PC-9 (cell line): Measurements from ENCODE around the gene KRTAP10-5. TPM values are rescaled to one million over a fixed set of nuclear protein-coding genes. Genes with fewer than 3 reads are reported as not detected.

Experiments used
- BruUV-seq: library from RNA; stranded (reverse); fragments of 400-500 nt; replicated peaks from 2 replicates; lab custom pipeline; 2021; lab: Mats Ljungman, UMichigan
- CTCF ChIA-PET: fragments of 300-600 bp; sonication (Branson Sonifier 250); formaldehyde crosslinking; loops from one replicate; lab custom pipeline; 2022; ENCODE audit warnings: antibody characterized with exemption; lab: Charles Lee
- POLR2A ChIA-PET: fragments of 300-600 bp; sonication (Branson Sonifier 250); formaldehyde crosslinking; loops from one replicate; lab custom pipeline; 2022; ENCODE audit warnings: antibody characterized with exemption; ENCODE audit not compliant: unreplicated experiment; lab: Charles Lee
- DNase-seq, 2 experiments: peaks; one replicate each; pipeline versions ENCODE4 v3.0.0 to v3.0.0-alpha.2; 2015 to 2022; ENCODE audit warnings: mixed read lengths in 1 of 2
- H2AFZ ChIP-seq: fragments of 200-600 bp; sonication (generic); 2 replicates; pipeline ENCODE4 v1.8.1; 2017; ENCODE audit warnings: antibody characterized with exemption
- H3F3A ChIP-seq: fragments of 200-600 bp; sonication (generic); 2 replicates; pipeline ENCODE4 v1.8.1; 2017; ENCODE audit warnings: antibody characterized with exemption, mild to moderate bottlenecking, low read depth; ENCODE audit not compliant: insufficient read depth
- H3K27ac ChIP-seq: fragments of 200-600 bp; sonication (generic); 2 replicates; pipeline ENCODE4 v1.6.1; 2016; ENCODE audit warnings: mixed run types
- H3K27me3 ChIP-seq: fragments of 200-600 bp; sonication (generic); 2 replicates; pipeline ENCODE4 v1.6.1; 2016; ENCODE audit warnings: low read depth, mixed run types; ENCODE audit not compliant: insufficient read depth
- H3K36me3 ChIP-seq: fragments of 200-600 bp; sonication (generic); 2 replicates; pipeline ENCODE4 v1.6.1; 2016; ENCODE audit warnings: low read depth, mixed run types
- H3K4me1 ChIP-seq: fragments of 200-600 bp; sonication (generic); replicated peaks from 2 replicates; pipeline ENCODE4 v1.6.1; 2016; ENCODE audit warnings: mixed run types; ENCODE audit not compliant: insufficient read depth
- H3K4me2 ChIP-seq: fragments of 200-600 bp; sonication (generic); 2 replicates; pipeline ENCODE4 v1.6.1; 2017; ENCODE audit warnings: mixed run types
- H3K4me3 ChIP-seq: fragments of 200-600 bp; sonication (generic); 2 replicates; pipeline ENCODE4 v1.6.1; 2016; ENCODE audit warnings: mixed run types
- H3K79me2 ChIP-seq: fragments of 200-600 bp; sonication (generic); 2 replicates; pipeline ENCODE4 v1.6.1; 2017; ENCODE audit warnings: low read depth, mixed run types
- H3K9me2 ChIP-seq: fragments of 200-600 bp; sonication (generic); 2 replicates; pipeline ENCODE4 v1.8.1; 2017; ENCODE audit warnings: mild to moderate bottlenecking; ENCODE audit not compliant: insufficient read depth
- H3K9me3 ChIP-seq: fragments of 200-600 bp; sonication (generic); 2 replicates; pipeline ENCODE4 v1.8.1; 2016; ENCODE audit warnings: low read depth; ENCODE audit not compliant: insufficient read depth
- H4K20me1 ChIP-seq: fragments of 200-600 bp; sonication (generic); 2 replicates; pipeline ENCODE4 v1.8.1; 2017; ENCODE audit not compliant: insufficient read depth
- EZH2 ChIP-seq: fragments of 200-600 bp; sonication (generic); IDR thresholded peaks from 2 replicates; pipeline ENCODE4 v1.8.0; 2017; ENCODE audit warnings: antibody characterized with exemption, low read depth
- intact Hi-C: fragments of 100-400 bp; cut with micrococcal nuclease; formaldehyde crosslinking; loops from one replicate; pipeline ENCODE4 v1.10.0; 2022; ENCODE audit not compliant: unreplicated experiment
- total RNA-seq: library from RNA; stranded (reverse); gene quantifications from 2 replicates; pipeline ENCODE4 v1.2.3, GENCODE V29; 2021
- TF ChIP-seq, protein P1 (sequence below): fragments of 200-600 bp; sonication (generic); conservative IDR thresholded peaks from 2 replicates; pipeline ENCODE4 v1.6.1; 2017; ENCODE audit warnings: mixed run types, antibody characterized with exemption, mild to moderate bottlenecking, moderate library complexity

Gene KRTAP10-5
- total RNA-seq, 1 experiment from 2014 or later: not detected

DNA sequence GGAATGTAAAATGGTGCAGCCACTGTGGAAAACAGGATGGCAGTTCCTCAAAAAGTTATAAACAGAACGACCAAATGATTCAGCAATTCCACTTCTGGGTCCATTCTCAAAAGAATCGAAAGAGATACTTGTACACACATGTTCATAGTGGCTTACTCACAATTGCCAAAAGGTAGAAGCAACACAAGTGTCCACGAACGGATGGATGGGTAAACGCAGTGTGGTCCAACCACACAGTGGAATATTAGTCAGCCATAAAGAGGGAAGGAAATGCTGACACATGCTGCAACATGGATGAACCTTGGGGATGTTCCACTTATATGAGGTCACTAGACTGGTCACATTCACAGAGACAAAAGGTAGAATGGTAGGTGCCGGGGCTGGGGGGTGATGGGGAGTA, 45.7 kb downstream of the KRTAP10-5 start:
- Histone ChIP-seq H3K4me1 (no peaks in the 10 kb centered on the region), H3K27ac (no peak overlapping the region), H3K4me3 (no peak overlapping the region), H3K9me2 (no peaks in the 10 kb centered on the region), H3K36me3 (no peaks in the 10 kb centered on the region), H3K4me2 (no peak overlapping the region), H3K79me2 (no peaks in the 10 kb centered on the region), H3F3A (no peaks in the 10 kb centered on the region), H3K9me3 (no peaks in the 10 kb centered on the region), H4K20me1 (no peaks in the 10 kb centered on the region), H3K27me3 (peaks cover 36% of the 10 kb centered on the region), H2AFZ (no peak overlapping the region)
- ChIA-PET CTCF (no interaction called here), POLR2A (no interaction called here)
- DNase-seq: no peak
- TF ChIP-seq, protein P1, sequence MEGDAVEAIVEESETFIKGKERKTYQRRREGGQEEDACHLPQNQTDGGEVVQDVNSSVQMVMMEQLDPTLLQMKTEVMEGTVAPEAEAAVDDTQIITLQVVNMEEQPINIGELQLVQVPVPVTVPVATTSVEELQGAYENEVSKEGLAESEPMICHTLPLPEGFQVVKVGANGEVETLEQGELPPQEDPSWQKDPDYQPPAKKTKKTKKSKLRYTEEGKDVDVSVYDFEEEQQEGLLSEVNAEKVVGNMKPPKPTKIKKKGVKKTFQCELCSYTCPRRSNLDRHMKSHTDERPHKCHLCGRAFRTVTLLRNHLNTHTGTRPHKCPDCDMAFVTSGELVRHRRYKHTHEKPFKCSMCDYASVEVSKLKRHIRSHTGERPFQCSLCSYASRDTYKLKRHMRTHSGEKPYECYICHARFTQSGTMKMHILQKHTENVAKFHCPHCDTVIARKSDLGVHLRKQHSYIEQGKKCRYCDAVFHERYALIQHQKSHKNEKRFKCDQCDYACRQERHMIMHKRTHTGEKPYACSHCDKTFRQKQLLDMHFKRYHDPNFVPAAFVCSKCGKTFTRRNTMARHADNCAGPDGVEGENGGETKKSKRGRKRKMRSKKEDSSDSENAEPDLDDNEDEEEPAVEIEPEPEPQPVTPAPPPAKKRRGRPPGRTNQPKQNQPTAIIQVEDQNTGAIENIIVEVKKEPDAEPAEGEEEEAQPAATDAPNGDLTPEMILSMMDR: no peak
- TF ChIP-seq EZH2: no peak
- intact Hi-C loops: no loop called here
- no TSS peak for BruUV-seq

DNA sequence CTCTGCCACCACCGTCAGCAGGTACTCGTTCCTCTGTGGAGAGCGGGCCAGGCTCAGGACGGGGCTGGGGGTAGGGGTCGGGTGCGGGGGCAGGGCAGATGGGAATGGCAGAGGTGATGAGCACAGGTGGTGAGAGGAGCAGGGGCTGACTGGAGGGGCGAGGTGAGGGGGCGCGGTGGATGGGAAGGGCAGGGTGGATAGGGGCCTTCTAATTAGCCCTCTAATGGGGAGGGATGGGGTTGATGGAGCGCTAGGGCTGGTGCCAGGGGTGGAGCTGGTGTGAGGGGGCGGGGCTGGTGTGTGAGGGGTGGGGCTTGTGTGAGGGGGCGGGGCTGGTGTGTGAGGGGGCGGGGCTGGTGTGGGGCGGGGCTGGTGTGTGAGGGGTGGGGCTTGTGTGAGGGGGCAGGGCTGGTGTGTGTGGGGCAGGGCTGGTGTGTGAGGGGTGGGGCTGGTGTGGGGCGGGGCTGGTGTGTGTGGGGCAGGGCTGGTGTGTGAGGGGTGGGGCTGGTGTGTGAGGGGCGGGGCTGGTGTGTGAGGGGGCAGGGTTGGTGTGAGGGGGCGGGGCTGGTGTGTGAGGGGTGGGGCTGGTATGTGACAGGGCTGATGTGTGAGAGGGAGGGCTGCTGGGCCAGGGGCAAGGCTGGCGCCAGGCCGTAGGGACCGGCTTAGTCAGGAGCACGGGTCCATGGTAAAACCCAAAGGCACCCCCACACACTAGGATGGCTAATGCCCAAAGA, 46.3 kb downstream of the KRTAP10-5 start:
- no peaks in the 10 kb centered on the region for H3K36me3 ChIP-seq
- BruUV-seq: no TSS peak
- peaks cover 40% of the 10 kb centered on the region for H3K27me3 ChIP-seq
- no peak overlapping the region for H3K27ac ChIP-seq
- H3K9me3 ChIP-seq: no peaks in the 10 kb centered on the region
- TF ChIP-seq, protein P1: no peak
- TF ChIP-seq EZH2: no peak
- no peak overlapping the region for H2AFZ ChIP-seq
- no peak overlapping the region for H3K4me3 ChIP-seq
- DNase-seq: no peak
- intact Hi-C loops: no loop called here
- POLR2A ChIA-PET: no interaction called here
- CTCF ChIA-PET: no interaction called here
- H3F3A ChIP-seq: no peaks in the 10 kb centered on the region
- H3K9me2 ChIP-seq: no peaks in the 10 kb centered on the region
- H4K20me1 ChIP-seq: no peaks in the 10 kb centered on the region
- H3K4me2 ChIP-seq: no peak overlapping the region
- no peaks in the 10 kb centered on the region for H3K4me1 ChIP-seq
- no peaks in the 10 kb centered on the region for H3K79me2 ChIP-seq

DNA sequence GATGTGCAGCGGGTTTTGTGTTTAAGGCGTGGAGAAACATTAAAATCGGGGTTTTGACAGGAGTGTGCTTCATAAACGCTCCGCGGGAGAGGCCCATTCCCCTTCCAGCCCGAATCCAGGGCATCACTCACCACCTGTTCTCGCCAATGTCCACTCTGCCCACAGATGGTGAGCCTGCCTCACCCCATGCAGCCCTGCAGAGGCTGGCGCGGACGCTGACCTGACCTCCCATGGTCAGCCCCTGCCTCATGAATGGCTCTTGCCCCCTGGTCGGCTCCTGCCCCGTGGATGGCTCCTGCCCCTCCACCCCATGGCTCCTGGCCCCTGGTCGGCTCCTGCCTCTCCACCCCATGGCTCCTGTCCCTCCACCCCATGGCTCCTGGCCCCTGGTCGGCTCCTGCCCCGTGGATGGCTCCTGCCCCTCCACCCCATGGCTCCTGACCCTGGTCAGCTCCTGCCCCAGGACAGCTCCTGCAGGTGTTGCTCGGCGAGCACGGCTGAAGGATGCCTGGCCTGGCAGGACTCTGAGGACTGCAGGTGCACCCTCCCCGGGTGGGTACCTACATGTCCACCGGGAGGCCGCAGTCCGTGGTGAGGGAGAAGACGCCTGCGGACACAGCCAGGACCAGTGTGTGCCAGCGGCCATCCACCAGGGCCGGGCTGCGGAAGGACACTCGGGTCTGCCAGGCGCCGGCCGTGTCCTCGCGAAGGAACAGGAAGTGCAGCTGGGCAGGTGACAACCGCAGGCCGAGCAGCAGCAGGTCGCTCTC, 47.1 kb downstream of the KRTAP10-5 start:
- Histone ChIP-seq H3K27me3 (peaks cover 48% of the 10 kb centered on the region), H2AFZ (no peak overlapping the region), H3K4me3 (no peak overlapping the region), H3K27ac (no peak overlapping the region), H3K9me2 (no peaks in the 10 kb centered on the region), H3K79me2 (no peaks in the 10 kb centered on the region), H3K4me1 (no peaks in the 10 kb centered on the region), H3K9me3 (no peaks in the 10 kb centered on the region), H3F3A (no peaks in the 10 kb centered on the region), H3K36me3 (no peaks in the 10 kb centered on the region), H4K20me1 (no peaks in the 10 kb centered on the region), H3K4me2 (no peak overlapping the region)
- intact Hi-C loops: no loop called here
- no TSS peak for BruUV-seq
- no peak for TF ChIP-seq EZH2
- TF ChIP-seq, protein P1: no peak
- POLR2A ChIA-PET: no interaction called here
- CTCF ChIA-PET: no interaction called here
- DNase-seq: no peak
